M059J (cell line): ENCODE results near the gene CD2. TPM values are rescaled to one million over a fixed set of nuclear protein-coding genes. Genes with fewer than 3 reads are reported as not detected.

Experiments used
- DNase-seq: peaks from one replicate; pipeline ENCODE4 v3.0.0-alpha.2; 2012; ENCODE audit warnings: low read depth
- total RNA-seq: library from RNA; depleted of rRNA; stranded (reverse); fragments of >200 nt; shearing (Covaris generic); gene quantifications from 2 replicates; pipeline ENCODE4 v1.2.3, GENCODE V29; 2014

The CD2 gene
- total RNA-seq, 1 experiment from 2014 or later, result not detected

DNA sequence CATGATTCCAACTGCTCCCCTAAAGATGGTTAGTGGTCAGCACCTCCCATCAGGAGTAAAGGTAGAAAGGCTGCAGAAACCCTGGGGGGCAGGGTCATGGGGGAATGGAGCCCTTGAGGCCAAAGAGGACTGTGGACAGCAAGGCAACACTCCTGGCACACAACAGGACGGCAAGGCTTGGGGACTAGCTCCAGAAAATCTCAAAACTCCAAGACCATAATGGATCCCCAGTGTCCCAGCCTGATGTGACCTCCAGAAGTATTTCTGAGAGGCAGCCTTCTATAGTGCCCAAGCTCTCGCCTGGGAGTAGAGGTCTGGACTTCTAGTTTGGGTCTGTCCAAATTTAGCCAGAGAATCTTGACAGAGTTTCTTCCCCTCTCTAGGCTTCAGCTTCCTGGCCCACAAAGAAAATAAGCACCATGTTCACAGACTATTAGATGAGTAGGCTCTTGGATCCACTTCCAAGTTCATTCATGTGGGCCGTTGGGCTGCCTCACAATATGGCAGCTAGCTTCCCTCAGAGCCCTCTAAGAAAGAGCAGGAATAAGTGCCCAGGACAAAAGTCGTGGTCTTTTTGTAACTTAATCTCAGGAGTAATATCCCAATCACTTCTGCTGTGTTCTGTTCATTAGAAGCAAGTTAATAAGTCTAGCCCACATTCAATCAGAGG, 6.9 kb downstream of the CD2 start:
- no peak for DNase-seq

- DNase-seq, result no peak
Observed at GRCh38 chr1:116762281-116762680, 8.1 kb downstream of the CD2 start.

DNA sequence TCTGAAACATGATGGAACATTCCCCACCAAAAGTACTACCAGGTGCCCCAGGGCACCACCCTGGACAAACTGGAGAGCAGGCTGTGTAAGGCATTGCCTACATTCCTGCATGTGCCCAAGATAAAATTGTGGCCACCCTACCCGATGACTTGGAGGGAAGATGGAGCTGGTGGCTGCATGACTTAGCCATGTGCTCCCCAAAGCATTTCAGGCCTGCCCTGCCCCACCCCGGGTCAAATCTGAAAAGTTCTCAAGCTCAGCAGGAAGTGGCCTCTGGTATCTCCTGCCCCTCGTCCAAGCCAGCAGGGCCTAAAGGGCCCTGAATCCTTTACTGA, 8.5 kb downstream of the CD2 start:
- DNase-seq, result no peak

GRCh38 chr1:116763116-116763786, 9.0 kb downstream of the CD2 start:
- no peak for DNase-seq

DNA sequence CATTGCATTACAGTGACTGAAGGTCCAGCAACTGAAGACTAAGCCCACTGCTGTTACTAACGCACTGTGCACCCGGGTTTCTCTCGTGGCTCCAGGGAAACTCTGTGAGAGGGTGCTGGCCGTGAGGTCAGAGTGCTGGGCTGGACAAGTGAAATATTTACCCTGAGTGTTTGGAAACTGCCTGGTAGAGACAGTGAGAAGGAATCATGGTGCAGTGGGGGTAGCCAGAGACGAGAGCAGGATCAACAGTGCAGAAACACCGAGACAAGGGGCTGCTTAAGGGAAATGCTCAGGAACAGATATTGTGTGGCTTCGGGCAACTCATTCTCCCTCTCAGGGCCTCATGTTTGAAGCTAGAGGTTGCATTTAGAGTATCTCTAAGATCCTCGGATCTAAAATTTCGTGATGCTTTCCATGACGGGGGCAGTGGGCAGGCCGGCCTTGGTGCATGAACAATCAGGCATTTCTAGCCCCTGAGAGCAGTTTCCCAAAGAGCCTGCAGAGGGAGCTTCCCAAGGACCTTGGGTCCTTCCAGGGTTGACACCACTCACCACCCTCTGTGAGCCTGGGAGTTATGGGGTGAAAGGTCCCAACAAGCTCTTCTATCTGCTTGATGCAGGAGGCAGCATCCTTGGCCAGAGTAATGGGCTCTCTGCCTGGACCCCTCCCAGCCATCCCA, 9.7 kb downstream of the CD2 start:
- no peak for DNase-seq

DNA sequence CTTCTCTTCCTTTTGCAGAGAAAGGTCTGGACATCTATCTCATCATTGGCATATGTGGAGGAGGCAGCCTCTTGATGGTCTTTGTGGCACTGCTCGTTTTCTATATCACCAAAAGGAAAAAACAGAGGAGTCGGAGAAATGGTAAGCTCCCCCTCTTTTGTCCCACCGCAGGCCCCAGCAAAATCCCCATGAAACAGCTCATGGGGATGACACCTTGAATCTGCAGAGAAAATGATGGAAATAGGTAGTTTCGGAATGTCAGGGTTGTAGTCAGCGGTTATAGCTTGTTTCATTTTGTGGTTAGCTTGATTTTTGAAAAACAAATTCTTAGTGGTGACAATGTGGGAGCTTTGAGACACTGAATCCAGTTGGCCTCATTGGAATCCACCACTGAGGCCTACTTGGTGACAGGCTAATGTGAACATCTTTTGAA, 10.3 kb downstream of the CD2 start:
- no peak for DNase-seq

DNA sequence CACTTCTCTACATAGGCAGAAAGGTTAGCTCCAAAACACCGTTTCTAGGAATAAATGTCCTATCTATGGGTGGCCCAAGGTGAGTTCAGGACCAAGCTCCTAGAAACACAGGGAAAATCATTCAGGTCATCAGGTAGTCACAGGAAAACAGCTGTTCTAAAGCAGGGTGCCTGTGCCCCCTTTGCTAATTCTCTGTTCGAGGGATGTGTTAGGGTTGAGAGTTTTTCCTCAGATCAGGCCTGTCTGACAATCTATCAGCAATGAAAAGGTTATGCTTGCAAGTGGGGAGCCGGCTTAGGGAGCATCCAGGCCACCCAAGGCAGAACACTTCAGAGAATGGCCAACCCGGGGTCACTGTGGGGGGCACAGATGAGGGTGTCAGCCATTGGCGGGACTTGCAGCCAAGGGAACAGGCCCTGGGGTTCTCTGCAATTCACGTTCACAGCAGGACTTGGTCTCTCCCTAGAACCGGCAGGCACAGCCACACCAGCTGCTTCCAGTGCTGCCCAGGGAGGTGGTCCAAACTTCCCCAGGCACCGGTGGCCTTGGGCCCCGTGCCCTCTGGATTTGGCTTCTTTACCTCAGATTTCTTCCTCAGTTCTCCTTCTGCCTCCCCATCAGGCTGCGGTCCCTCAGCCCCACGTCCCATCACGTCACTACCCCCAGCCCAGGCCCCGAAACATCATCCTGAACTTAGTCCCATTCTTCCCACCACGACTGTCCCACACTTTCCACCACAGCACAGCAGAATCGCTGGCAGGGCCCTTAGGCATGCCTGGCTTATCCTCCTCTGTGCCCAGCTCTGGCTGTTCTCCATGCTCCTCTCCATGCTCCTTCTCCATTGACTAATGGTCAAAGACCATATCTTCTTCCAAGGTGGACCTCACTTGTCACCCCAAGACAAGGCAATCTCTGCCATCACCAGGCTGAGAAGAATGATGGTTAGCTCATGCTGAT, 11.0 kb downstream of the CD2 start:
- DNase-seq, result no peak

DNA sequence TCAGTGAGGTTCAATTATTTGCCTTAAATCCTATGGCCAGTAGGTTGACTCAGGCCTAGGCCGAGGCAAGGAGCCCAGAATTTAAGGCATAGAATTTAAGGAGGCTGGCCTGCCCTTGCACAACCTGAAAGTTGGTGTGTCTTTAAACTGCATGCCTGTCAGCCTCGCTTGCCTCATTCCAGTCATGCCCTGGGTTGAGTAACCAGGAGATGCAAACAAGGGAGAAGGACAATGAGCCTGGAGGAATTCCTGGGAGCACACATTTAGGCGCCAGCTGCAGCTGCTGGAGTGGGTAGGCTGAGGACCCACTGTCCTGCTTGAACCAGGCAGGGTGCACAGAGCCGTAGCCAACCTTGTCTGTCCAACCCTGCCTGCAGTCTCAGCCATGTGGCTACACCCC, 11.7 kb downstream of the CD2 start:
- no peak for DNase-seq

GRCh38 chr1:116766616-116767469, 12.6 kb downstream of the CD2 start:
- peak; percentile 55 for DNase-seq

DNA sequence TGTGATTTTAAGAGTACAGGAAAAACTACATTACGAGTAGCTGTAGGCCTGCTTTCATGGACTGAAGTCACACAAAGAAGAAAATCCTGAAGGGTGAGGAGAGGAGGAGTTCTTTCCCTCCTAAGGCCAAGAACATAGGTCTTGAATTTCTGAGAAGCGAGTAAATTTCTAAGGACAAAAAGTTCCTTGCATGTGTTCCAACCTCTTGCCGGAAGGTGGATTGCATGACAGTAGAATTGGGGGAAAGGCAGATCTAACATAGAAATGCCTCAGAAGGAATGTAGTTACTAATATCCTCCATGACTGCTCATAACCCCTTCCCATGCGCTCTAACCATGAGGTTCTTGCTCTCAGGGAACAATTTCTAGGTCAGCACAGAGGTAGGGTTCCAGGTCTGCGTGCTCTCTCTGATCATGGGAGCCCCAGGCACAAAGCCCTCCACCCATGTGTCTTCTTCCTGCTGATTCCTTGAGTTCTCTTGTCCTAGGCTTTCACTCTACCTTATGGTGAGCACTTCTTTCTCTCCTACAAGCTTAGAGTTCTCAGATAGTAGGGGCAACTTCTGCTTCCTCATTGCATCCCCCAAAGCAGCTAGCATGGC, 13.7 kb downstream of the CD2 start:
- DNase-seq, result no peak

DNA sequence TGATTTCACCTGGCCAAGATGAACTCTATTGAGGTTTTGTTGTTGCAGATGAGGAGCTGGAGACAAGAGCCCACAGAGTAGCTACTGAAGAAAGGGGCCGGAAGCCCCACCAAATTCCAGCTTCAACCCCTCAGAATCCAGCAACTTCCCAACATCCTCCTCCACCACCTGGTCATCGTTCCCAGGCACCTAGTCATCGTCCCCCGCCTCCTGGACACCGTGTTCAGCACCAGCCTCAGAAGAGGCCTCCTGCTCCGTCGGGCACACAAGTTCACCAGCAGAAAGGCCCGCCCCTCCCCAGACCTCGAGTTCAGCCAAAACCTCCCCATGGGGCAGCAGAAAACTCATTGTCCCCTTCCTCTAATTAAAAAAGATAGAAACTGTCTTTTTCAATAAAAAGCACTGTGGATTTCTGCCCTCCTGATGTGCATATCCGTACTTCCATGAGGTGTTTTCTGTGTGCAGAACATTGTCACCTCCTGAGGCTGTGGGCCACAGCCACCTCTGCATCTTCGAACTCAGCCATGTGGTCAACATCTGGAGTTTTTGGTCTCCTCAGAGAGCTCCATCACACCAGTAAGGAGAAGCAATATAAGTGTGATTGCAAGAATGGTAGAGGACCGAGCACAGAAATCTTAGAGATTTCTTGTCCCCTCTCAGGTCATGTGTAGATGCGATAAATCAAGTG, 14.3 kb downstream of the CD2 start:
- DNase-seq, result no peak

GRCh38 chr1:116769104-116769452, 14.8 kb downstream of the CD2 start:
- no peak for DNase-seq

- peak; percentile 82 for DNase-seq
Observed at GRCh38 chr1:116769561-116769977, 15.3 kb downstream of the CD2 start.

GRCh38 chr1:116769994-116770393, 15.8 kb downstream of the CD2 start:
- DNase-seq, result no peak

GRCh38 chr1:116770625-116771024, 16.4 kb downstream of the CD2 start:
- no peak for DNase-seq

DNA sequence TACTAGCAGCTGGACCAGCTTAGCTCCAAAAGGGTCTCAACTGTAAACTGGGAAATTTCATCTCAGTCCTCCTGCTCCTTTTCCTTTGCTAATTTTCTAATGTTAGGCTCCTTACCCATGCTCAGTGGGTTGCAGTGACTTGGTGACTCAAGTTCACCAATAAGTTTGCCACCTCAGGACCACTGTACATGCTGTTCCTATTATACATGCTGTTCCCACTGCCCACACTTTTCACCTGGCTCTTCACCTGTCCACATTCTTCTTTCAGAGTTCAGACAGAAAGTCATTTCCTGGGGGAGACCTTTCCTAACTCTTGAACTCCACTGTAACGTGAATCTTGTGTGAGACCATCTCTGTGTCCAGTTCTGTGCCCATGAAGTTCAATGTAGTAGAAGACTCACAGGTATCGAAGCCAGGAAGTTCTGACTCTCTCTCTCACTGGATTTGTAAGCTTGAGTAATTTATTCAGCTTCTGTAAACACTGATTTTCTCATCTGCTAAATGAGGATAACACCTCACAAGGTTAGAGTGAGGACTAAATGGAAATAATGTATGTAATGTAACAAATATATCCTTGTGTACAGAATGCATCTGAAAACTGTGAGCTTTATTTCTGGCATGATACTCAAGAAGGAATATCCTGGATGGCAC, 17.9 kb downstream of the CD2 start:
- DNase-seq, result no peak

- peak; percentile 69 for DNase-seq
Observed at GRCh38 chr1:116772648-116773045, 18.4 kb downstream of the CD2 start.

GRCh38 chr1:116775116-116775752, 21.0 kb downstream of the CD2 start:
- DNase-seq, result no peak
